Bronchial epithelial cell (primary cell): ENCODE measurements around the gene ITIH3. TPM values are rescaled to one million over a fixed set of nuclear protein-coding genes. Genes with fewer than 3 reads are reported as not detected.

Experiments used
- DNase-seq: peaks from one replicate; pipeline ENCODE4 v3.0.0-alpha.2; 2010; ENCODE audit warnings: low read depth
- FAIRE-seq: peaks from 2 replicates; lab custom pipeline; 2011; peaks lifted over from hg19 to GRCh38; lab: Jason Lieb, UNC
- H3K27me3 ChIP-seq: 2 replicates; pipeline ENCODE4 v1.5.1; 2011; ENCODE audit warnings: low read length; ENCODE audit not compliant: control insufficient read depth, insufficient read depth
- H3K36me3 ChIP-seq: 2 replicates; pipeline ENCODE4 v1.5.1; 2011; ENCODE audit warnings: low read length; ENCODE audit not compliant: control insufficient read depth, insufficient read depth
- H3K4me3 ChIP-seq: 2 replicates; pipeline ENCODE4 v1.5.1; 2011; ENCODE audit warnings: mild to moderate bottlenecking, low read depth, low read length, control low read depth
- total RNA-seq: library from RNA; depleted of rRNA; stranded (reverse); fragments of >200 nt; gene quantifications from 2 replicates; pipeline ENCODE4 v1.2.1, GENCODE V29; 2014
- TF ChIP-seq, protein P1 (sequence below): IDR thresholded peaks from 2 replicates; pipeline ENCODE4 v1.5.1; 2011; ENCODE audit warnings: mild to moderate bottlenecking, moderate library complexity, low read length, control low read depth, inconsistent platforms; ENCODE audit not compliant: insufficient read depth, severe bottlenecking

ITIH3 gene
- total RNA-seq, 1 donor from 2014 or later: not detected

DNA sequence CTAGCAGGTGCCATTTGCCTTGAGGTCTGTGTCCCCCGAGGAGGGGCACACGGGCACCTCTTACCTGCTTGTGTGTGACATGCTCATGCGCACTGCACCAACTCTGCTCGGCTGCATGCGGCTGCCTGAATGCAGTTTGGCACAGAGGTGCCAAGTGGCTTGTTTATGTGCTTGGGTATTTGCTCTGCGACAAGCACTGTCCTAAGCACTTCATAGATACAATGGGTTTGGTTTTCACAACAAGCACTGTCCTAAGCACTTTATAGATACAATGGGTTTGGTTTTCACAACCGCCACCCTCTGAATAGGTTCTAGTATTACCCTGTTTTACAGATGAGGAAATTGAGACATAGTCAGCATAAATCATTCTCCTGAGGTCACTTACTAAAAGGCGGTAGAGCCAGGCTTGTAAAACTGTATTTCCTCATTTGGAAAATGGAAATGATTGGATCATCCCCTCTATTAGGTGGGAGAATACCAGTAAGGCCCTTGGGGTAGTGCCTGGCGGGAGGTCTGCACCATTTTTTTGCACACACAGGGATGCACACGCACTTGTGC is 35.4 kb downstream of the ITIH3 start:
- FAIRE-seq: no peak
- Histone ChIP-seq H3K27me3 (no peaks in the 10 kb centered on the region), H3K36me3 (no peaks in the 10 kb centered on the region), H3K4me3 (no peak overlapping the region)
- DNase-seq: peak; percentile 47
- TF ChIP-seq, protein P1, sequence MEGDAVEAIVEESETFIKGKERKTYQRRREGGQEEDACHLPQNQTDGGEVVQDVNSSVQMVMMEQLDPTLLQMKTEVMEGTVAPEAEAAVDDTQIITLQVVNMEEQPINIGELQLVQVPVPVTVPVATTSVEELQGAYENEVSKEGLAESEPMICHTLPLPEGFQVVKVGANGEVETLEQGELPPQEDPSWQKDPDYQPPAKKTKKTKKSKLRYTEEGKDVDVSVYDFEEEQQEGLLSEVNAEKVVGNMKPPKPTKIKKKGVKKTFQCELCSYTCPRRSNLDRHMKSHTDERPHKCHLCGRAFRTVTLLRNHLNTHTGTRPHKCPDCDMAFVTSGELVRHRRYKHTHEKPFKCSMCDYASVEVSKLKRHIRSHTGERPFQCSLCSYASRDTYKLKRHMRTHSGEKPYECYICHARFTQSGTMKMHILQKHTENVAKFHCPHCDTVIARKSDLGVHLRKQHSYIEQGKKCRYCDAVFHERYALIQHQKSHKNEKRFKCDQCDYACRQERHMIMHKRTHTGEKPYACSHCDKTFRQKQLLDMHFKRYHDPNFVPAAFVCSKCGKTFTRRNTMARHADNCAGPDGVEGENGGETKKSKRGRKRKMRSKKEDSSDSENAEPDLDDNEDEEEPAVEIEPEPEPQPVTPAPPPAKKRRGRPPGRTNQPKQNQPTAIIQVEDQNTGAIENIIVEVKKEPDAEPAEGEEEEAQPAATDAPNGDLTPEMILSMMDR: no peak

DNA sequence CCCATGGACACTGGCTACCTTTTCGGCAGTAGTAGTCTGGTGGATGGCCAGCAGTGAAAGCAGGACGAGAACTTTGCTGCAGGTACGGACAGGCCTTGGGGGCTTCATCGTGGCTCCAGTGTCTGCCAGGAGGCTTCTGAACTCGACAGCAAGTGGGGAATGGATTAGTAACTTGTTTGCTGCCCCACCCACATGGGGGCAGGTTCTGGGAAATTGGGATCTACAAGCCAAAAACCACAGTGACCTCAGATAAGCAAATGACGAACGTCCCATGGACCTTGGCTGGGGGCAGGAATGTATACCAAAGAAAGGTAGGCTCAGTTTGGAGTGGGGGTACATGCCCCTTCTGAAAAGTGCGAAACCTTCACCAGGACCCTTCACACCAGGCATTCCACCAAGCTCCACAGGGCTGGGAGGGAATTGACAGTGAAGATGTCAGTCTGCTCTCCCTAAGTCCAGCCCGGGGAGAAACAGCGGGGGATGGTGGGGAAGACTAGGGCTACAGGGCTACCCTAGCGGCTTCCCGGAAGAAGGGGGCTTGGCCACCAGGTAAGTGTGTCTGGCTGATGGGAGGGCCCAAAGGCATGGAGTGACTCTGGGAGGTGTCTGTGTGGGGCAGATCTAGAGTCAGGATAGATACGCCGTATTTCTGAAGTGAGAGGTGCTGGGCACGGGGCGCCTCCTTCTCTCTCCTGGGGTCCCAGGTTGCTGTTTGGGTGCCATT is 36.1 kb downstream of the ITIH3 start, which contains the start of gene ITIH4:
ITIH4 (minus strand) TSS at position 138 of the 724 bp plus-strand sequence; CDS start at position 108, 30 bp downstream.
- no peak within 1 kb of the TSS for H3K4me3 ChIP-seq
- H3K27me3 ChIP-seq: no peaks in the 10 kb centered on the region
- peak; percentile 55 for FAIRE-seq
- TF ChIP-seq, protein P1: no peak
- DNase-seq: peak; percentile 44
- H3K36me3 ChIP-seq: no peaks in the 10 kb centered on the region

DNA sequence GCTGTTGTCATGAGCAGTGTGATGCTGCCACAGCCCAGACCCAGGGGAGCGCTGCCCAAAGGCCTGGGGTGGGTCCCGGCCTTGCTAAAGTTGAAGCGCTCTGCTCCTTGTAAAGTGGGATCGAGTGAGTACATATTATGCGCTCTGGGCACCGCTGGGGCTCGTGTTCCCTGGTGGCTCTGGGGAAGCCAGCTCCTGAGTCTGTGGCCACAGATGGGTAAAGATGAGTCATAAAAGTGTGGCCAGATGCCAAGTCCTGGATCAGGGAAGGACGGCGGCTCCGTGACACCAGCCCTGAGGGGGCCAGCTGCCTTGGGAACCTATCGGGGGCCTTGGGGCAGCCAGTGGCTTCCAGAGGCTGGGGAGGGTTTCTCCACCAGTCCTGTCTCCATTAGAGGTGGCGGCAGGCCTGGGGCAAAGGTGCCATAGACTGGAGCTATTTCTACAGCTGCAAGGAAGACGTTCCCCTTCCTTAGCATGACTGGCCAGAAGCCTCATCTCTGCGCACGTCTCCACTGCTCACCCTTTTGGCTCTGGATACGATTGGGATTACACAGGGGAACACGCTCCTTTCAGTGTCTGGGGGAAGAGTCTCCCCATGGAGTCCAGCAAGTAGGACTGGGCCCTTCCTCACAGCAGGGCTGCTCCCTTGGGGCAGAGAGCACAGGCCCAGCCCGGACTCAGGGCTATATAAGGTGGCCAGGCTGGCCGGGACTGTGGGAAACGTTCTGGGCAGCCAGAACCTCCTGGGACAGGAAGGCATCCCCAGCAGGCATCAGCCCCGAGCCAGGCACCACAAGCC is 37.1 kb downstream of the ITIH3 start:
- peak; percentile 13 for FAIRE-seq

DNA sequence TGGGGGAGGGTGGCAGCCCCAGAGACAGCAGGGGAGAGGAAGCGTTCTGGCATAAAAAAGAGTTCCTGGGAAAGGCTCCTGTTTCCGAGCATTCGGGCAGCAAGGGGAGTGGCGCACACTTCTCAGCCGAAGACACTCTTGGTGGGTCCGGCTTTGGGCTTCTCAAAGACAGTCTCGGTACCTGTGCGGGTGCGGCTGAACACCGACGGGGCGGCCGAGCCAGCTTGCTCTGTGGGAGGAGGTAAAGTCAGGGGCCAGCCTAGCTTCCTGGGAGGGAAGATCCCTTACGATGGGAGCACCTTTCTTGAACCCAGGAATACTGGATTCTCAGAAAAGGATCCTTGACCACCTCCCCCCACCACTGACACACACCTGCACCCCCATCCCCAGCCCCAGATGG is 38.6 kb downstream of the ITIH3 start:
- Histone ChIP-seq H3K27me3 (no peaks in the 10 kb centered on the region), H3K4me3 (no peak overlapping the region), H3K36me3 (no peaks in the 10 kb centered on the region)
- no peak for DNase-seq
- TF ChIP-seq, protein P1: no peak
- FAIRE-seq: no peak

More for the DNA sequence above, 37.1 kb downstream of the ITIH3 start:
- no peak overlapping the region for H3K4me3 ChIP-seq
- H3K27me3 ChIP-seq: no peaks in the 10 kb centered on the region
- H3K36me3 ChIP-seq: no peaks in the 10 kb centered on the region
- TF ChIP-seq, protein P1: no peak
- peak; percentile 69 for DNase-seq

DNA sequence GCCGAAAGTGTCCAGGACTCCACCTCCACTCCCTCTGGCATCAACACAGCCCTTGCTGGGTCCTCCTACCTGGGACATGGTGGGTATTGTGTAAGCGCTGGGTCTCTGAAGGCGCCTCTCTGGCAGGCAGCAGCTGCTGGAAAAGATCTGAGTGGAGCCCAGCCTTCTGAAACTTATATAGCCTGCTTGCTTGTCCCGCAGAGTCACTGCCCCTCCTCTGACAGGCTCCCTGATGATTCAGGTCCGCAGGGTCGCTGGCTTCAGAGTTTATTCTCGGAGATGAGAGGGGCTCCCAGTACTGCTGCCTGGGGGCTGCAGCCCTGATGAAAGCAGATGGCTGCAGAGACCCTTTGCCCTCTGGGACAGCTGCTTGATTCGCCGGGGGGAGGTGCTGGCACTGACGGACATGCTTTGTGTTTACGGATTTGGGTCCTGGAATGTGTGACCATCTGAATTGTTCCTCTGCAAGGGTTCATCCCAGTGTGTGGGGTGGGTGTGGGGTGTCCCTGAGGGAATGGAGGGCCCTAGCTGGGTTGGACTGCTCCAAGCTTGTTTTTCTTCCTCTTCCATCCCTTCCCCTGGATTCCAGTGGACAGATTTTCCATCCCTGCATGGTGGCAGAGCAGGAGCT is 40.4 kb downstream of the ITIH3 start, which contains the start of gene MUSTN1:
MUSTN1 (minus strand) TSS at position 149 of the 631 bp plus-strand sequence; CDS start at position 78, 71 bp downstream.
- Histone ChIP-seq H3K4me3 (no peak within 1 kb of the TSS), H3K27me3 (no peaks in the 10 kb centered on the region), H3K36me3 (no peaks in the 10 kb centered on the region)
- FAIRE-seq (peak; percentile 66), DNase-seq (no peak)
- TF ChIP-seq, protein P1: no peak
